Activated gamma-delta T cell treated with anti-CD3 and anti-CD28 coated beads, Interleukin-2, amount 50 U/mL, for 16 hours (primary cell): Measurements from ENCODE around the gene INAVA.

ENCODE experiments used
- DNase-seq: peaks from one replicate; pipeline ENCODE4 v3.0.0-alpha.2; 2020; ENCODE audit warnings: low read depth

The INAVA gene

GRCh38 chr1:200894712-200895442, at the start of gene INAVA:
Gene INAVA (plus strand): TSS chr1:200894900. CDS start chr1:200898401, 3,501 bp downstream.
- DNase-seq: no peak

GRCh38 chr1:200845360-200845759, 49.3 kb upstream of the INAVA start:
- DNase-seq: no peak

GRCh38 chr1:200846398-200846797, 48.3 kb upstream of the INAVA start:
- no peak for DNase-seq

- no peak for DNase-seq
Observed at GRCh38 chr1:200849430-200849829, 45.3 kb upstream of the INAVA start.

- no peak for DNase-seq
Observed at GRCh38 chr1:200850554-200850953, 44.1 kb upstream of the INAVA start.

GRCh38 chr1:200856716-200857357, 37.9 kb upstream of the INAVA start:
- no peak for DNase-seq

GRCh38 chr1:200857804-200858203, 36.9 kb upstream of the INAVA start:
- DNase-seq: no peak

GRCh38 chr1:200861937-200862647, 32.6 kb upstream of the INAVA start:
- DNase-seq: no peak

- DNase-seq: no peak
Observed at GRCh38 chr1:200862713-200863415, 31.8 kb upstream of the INAVA start.

GRCh38 chr1:200866116-200866515, 28.6 kb upstream of the INAVA start:
- no peak for DNase-seq

GRCh38 chr1:200866521-200866920, 28.2 kb upstream of the INAVA start:
- no peak for DNase-seq

GRCh38 chr1:200867018-200867811, 27.5 kb upstream of the INAVA start:
- no peak for DNase-seq

- no peak for DNase-seq
Observed at GRCh38 chr1:200869376-200869752, 25.3 kb upstream of the INAVA start.

- no peak for DNase-seq
Observed at GRCh38 chr1:200869753-200870391, 24.8 kb upstream of the INAVA start.

- no peak for DNase-seq
Observed at GRCh38 chr1:200872446-200873115, 22.1 kb upstream of the INAVA start, which contains the start of gene GPR25. Gene GPR25 (plus strand): TSS chr1:200872981. CDS start chr1:200873038, 57 bp downstream.

GRCh38 chr1:200873116-200873670, 21.5 kb upstream of the INAVA start:
- DNase-seq: no peak

GRCh38 chr1:200873671-200874397, 20.9 kb upstream of the INAVA start:
- no peak for DNase-seq

GRCh38 chr1:200874694-200875093, 20.0 kb upstream of the INAVA start:
- DNase-seq: no peak

GRCh38 chr1:200875416-200875815, 19.3 kb upstream of the INAVA start:
- DNase-seq: no peak
